GM21786 (cell line): ENCODE results near the gene PRR15.

Experiments
- ATAC-seq: cut with Tn5 transposase; IDR thresholded peaks from one replicate; pipeline ENCODE4 v1.9.1; 2021; ENCODE audit not compliant: unreplicated experiment

The PRR15 gene

GRCh38 chr7:29567174-29567573 is 3.5 kb downstream of the PRR15 start:
- no peak for ATAC-seq

GRCh38 chr7:29569648-29570047 is 6.0 kb downstream of the PRR15 start:
- no peak for ATAC-seq

GRCh38 chr7:29572558-29572957 is 8.9 kb downstream of the PRR15 start:
- ATAC-seq, result no peak

GRCh38 chr7:29573567-29573966 is 9.9 kb downstream of the PRR15 start:
- ATAC-seq, result no peak

- ATAC-seq, result no peak
Observed at GRCh38 chr7:29574659-29575058, 11.0 kb downstream of the PRR15 start.

- no peak for ATAC-seq
Observed at GRCh38 chr7:29587195-29587808, 23.7 kb downstream of the PRR15 start.

- no peak for ATAC-seq
Observed at GRCh38 chr7:29588212-29588611, 24.6 kb downstream of the PRR15 start.

- peak; percentile 80 for ATAC-seq
Observed at GRCh38 chr7:29588900-29589696, 25.5 kb downstream of the PRR15 start.

GRCh38 chr7:29592866-29593265 is 29.2 kb downstream of the PRR15 start:
- ATAC-seq, result no peak

- ATAC-seq, result no peak
Observed at GRCh38 chr7:29593459-29593858, 29.8 kb downstream of the PRR15 start.

GRCh38 chr7:29596593-29597178 is 33.1 kb downstream of the PRR15 start:
- ATAC-seq, result no peak

GRCh38 chr7:29597266-29597665 is 33.6 kb downstream of the PRR15 start:
- no peak for ATAC-seq

GRCh38 chr7:29598137-29598536 is 34.5 kb downstream of the PRR15 start:
- ATAC-seq, result no peak

GRCh38 chr7:29598613-29599012 is 35.0 kb downstream of the PRR15 start:
- ATAC-seq, result no peak

- no peak for ATAC-seq
Observed at GRCh38 chr7:29599026-29599425, 35.4 kb downstream of the PRR15 start.

GRCh38 chr7:29600661-29601060 is 37.0 kb downstream of the PRR15 start:
- ATAC-seq, result no peak

GRCh38 chr7:29604052-29604451 is 40.4 kb downstream of the PRR15 start:
- no peak for ATAC-seq

GRCh38 chr7:29604702-29605101 is 41.1 kb downstream of the PRR15 start:
- no peak for ATAC-seq

GRCh38 chr7:29605671-29606070 is 42.0 kb downstream of the PRR15 start:
- no peak for ATAC-seq

- no peak for ATAC-seq
Observed at GRCh38 chr7:29606287-29606721, 42.7 kb downstream of the PRR15 start.

GRCh38 chr7:29606830-29607229 is 43.2 kb downstream of the PRR15 start:
- no peak for ATAC-seq

GRCh38 chr7:29607259-29607658 is 43.6 kb downstream of the PRR15 start:
- ATAC-seq, result no peak
